HAP-1 (cell line): Measurements from ENCODE around the gene ATL1.
"Not testable (repeated sequence)": the region's sequence is repeated elsewhere in the genome, so short reads cannot be mapped to it uniquely, and the experiment has no call there.

ENCODE experiments used
- DNase-seq, 2 experiments: peaks; one replicate each; pipeline ENCODE4 v3.0.0-alpha.2; 2016 to 2020; ENCODE audit warnings: low spot score in 2 of 2
- H3K27me3 ChIP-seq: fragments of 250-450 bp; sonication (Bioruptor Pico); 2 replicates; pipeline ENCODE4 v1.5.1; 2020; ENCODE audit warnings: low read depth, mild to moderate bottlenecking, moderate library complexity
- H3K36me3 ChIP-seq: fragments of 250-450 bp; sonication (Bioruptor Pico); replicated peaks from 2 replicates; pipeline ENCODE4 v1.5.1; 2020; ENCODE audit warnings: mild to moderate bottlenecking
- H3K4me1 ChIP-seq: fragments of 250-450 bp; sonication (Bioruptor Pico); 2 replicates; pipeline ENCODE4 v1.5.1; 2020; ENCODE audit warnings: mild to moderate bottlenecking
- H3K4me3 ChIP-seq: fragments of 250-450 bp; sonication (Bioruptor Pico); 2 replicates; pipeline ENCODE4 v1.5.1; 2020; ENCODE audit warnings: mild to moderate bottlenecking, moderate library complexity
- H3K9me3 ChIP-seq: fragments of 250-450 bp; sonication (Bioruptor Pico); 2 replicates; pipeline ENCODE4 v1.5.1; 2020; ENCODE audit warnings: mild to moderate bottlenecking, moderate library complexity
- in situ Hi-C: fragments of 300-500 bp; cut with MboI; formaldehyde crosslinking; loops from 3 replicates; pipeline ENCODE4 v1.14.3; 2020; ENCODE audit warnings: low sequenced_read_pairs, inconsistent platforms, mixed read lengths

ATL1 gene

DNA sequence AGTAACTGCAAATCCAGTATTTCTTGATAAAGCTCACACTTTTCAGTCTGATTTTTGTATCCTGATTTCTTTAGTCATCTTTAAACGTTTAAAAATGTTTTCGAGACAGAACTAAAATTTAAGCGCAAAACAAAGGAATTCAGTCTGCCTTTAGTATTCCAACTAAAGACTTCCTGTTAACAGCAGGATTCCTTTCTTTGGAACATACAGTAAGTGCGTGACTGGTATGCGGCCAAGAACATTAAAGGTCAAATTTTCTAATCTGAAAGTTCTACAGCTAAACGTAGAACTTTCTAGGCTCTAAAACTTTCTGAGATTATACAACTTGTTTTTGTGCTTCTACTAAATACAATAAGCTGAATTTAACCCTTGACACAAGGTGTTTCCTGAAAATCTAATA, 98.3 kb downstream of the ATL1 start:
- Histone ChIP-seq H3K27me3 (no peaks in the 10 kb centered on the region), H3K4me1 (peaks cover 17% of the 10 kb centered on the region), H3K4me3 (no peak overlapping the region), H3K36me3 (peaks cover 6% of the 10 kb centered on the region; the same call in 1 of the 2 replicates), H3K9me3 (no peaks in the 10 kb centered on the region)
- DNase-seq, result peak in 1 of 2 experiments; percentile 82
- in situ Hi-C loops, result no loop called here

DNA sequence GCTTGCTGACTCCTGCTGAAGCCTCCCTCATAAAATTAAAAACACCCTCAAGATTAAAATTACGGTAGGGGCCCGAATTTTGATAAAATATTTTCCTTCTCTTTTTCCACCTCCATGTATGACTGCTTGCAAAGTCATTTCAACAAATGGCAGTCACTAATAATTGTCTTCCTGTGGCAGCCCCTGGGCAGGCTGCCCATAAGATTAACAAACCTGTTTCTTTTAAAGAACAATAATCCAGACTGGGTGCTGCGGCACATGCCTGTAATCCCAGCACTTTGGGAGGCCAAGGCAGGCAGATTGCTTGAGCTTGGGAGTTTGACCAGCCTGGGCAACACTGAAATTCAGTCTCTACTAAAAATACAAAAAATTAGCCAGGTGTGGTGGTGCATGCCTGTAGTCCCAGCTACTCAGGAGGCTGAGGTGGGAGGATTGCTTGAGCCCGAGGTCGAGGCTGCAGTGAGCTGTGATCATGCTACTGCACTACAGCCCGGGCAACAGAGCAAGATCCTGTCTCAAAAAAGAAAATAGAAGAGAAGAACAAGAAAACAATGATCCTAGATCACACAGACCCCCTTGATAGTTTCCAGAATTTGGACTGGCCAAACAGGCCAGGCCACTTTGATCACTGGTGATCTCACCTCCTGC, 99.5 kb downstream of the ATL1 start:
- Histone ChIP-seq H3K9me3 (no peaks in the 10 kb centered on the region), H3K4me3 (no peak overlapping the region), H3K4me1 (peaks cover 17% of the 10 kb centered on the region), H3K36me3 (peaks cover 13% of the 10 kb centered on the region; the same call in 1 of the 2 replicates), H3K27me3 (no peaks in the 10 kb centered on the region)
- in situ Hi-C loops, result no loop called here
- DNase-seq, result no peak

DNA sequence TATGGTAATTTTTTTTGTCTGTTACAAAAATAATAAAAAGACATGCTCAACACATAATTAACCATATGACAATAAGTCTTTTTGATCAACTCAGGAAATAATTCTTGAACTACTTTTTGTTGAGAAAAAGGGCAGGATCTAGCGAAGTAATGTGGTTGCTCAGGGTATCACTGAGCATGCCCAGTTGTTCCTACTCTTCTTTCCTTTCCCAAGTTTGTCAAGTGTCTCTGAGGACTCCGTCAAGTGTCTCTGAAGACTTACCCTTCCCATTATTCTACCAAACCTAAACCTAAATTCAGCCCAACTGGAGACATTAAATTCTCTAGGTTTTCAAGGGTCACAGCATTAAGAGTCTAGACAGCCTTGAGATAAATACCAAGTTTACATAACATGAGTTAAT, 104.6 kb downstream of the ATL1 start:
- not testable (repeated sequence) for H3K4me3 ChIP-seq

DNA sequence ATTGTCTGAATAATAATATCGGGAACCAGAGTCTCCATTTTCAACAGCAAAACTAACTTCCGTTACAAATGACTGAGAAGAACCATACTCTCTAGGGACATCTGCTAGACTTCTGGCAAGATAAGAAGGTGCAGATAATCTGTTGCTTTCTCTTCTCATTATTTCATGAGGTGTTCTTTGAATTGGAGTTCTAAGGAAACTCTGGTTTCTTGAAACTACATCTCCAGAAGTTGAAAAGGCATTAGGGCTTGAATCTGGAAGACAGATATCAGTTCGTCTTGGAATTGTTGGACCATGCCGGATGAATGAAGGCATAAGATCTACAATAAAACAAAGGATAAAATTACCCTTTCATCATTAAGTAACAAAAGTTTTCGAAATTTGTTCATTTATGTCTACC, 105.4 kb downstream of the ATL1 start:
- H3K27me3 ChIP-seq, DNase-seq, H3K4me3 ChIP-seq, in situ Hi-C loops, H3K9me3 ChIP-seq: not testable (repeated sequence)
- Histone ChIP-seq H3K4me1 (peaks cover 21% of the 10 kb centered on the region), H3K36me3 (peaks cover 16% of the 10 kb centered on the region)

More for the DNA sequence above, 104.6 kb downstream of the ATL1 start:
- H3K27me3 ChIP-seq, in situ Hi-C loops, DNase-seq, H3K9me3 ChIP-seq: not testable (repeated sequence)
- H3K4me1 ChIP-seq, result peaks cover 13% of the 10 kb centered on the region
- H3K36me3 ChIP-seq, result peaks cover 16% of the 10 kb centered on the region

DNA sequence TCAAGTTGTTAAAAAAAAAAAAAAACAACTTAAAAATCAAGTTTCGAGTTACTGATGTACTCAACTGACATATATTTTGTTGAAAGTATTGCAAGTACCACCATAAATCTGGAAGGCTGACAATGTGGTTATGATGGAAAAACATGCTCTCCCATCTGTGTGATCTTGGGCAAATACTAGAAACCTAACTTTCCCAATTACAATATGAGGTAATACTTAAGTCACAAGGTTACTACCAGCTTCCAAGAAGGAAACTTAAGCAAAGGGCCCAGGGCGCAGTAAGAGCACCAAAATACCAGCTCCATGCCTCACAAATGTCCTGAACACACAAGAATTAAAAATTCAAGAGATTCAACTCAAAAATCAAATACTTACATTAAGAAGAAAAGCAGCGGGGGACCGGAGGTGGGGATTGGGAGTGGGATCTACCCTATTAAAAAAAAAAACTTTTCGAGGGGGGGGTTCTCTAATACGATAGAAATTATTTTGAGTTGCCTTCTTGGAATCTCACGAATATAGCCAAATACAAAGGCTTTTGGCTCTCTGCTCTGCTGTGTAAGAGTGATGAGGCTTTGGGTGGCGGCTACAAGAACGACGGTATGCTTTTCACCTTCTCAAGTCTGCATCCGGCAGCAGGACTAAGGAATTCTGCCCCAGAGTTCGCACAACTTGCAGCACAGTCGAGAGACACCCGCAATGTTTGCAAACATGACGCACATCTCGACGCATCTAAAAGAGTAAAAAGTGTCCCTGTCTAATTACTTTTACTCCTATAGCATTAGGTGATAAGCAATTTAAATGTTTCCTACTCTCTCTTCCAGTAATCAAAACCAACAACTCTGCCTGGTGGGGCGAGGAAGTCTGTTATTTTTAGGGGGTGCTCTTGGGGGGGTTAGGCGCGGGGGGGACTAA, 107.1 kb downstream of the ATL1 start:
- DNase-seq, result peak; percentile 57 to 64
- Histone ChIP-seq H3K36me3 (peaks cover 10% of the 10 kb centered on the region), H3K27me3 (no peaks in the 10 kb centered on the region), H3K4me3 (peak overlapping the region; percentile 63), H3K9me3 (no peaks in the 10 kb centered on the region), H3K4me1 (peaks cover 29% of the 10 kb centered on the region)
- in situ Hi-C loops, result no loop called here

DNA sequence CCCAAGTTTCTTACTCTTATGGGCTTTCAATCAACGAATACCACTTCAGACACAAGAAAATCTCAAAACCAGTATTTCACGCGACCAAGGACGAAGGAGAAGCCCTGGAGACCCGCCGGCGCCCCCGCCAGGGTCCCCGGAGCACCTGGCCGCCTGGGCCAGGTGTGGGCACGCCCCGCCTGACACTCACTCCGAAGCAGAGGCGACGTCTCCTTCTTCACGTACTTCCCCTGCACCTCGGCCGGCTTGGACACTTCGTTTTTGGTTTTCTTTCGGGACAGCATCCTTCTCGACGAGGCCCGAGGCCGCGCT, 107.7 kb downstream of the ATL1 start:
- Histone ChIP-seq H3K4me3 (peak overlapping the region; percentile 63), H3K36me3 (peaks cover 10% of the 10 kb centered on the region), H3K27me3 (no peaks in the 10 kb centered on the region), H3K4me1 (peaks cover 29% of the 10 kb centered on the region), H3K9me3 (no peaks in the 10 kb centered on the region)
- no peak for DNase-seq
- in situ Hi-C loops, result no loop called here

DNA sequence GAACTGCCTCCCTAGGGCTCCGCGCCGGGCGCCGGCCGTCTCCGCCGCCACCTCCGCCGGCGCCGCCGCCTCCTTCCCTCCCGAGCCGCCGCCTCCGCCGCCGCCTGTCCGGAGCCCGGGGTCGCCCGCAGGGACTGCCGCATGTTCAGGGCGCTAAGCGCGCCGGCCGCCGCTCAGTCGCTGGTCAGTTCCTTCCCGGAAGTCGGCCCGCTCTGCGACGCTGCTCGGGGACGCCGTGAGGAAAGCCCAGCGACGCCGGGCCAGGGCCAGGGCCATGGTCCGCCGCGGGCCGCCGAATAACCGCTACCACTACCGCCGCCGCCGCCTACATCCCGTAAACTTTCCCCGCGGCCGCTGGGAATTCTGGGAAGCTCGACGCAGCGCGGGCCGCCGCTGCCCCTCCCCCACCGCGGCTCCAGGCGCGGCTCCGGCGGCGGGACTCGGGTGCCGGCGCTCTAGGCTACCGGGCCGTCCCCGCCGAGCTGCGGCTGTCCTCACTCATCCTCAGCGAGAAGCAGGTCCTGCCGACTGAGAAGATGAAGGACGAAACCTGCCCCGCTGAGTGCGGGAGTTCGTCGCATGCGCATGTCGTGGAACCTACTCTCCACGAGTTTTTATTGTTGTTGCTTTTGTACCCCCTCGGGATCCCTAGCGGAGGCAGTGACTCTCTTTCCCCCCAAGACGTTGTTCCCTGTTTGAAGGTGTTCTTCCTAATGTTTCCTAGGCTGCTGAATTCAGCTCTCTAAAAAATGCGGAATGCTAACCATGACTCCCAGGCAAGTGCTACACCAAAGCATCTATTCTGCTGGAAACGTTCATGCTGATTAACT, 108.3 kb downstream of the ATL1 start, which contains the start of gene SAV1:
Gene SAV1 (minus strand): TSS at position 311 of the 830 bp plus-strand sequence. CDS start 339 bp downstream, outside the sequence.
- Histone ChIP-seq H3K4me1 (peaks cover 29% of the 10 kb centered on the region), H3K36me3 (peaks cover 10% of the 10 kb centered on the region), H3K9me3 (no peaks in the 10 kb centered on the region), H3K27me3 (no peaks in the 10 kb centered on the region), H3K4me3 (peak within 1 kb of the TSS; percentile 63)
- DNase-seq, result peak; percentile 82 to 88
- in situ Hi-C loops, result no loop called here

DNA sequence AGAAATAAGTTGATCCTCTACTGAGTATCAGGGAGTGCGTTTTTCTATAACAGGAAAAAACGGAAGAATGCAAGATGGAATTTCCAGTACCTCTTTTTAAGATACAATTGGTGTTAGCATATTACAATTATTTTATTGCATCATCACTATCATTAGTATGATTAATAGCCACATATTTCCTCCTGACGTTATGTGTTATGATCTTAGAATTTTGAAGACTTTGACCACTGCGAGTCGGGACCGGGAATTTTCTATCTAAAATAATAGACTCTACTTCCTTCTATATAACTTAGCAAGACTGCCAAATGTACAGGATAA, 108.8 kb downstream of the ATL1 start:
- H3K9me3 ChIP-seq, result no peaks in the 10 kb centered on the region
- peaks cover 29% of the 10 kb centered on the region for H3K4me1 ChIP-seq
- H3K36me3 ChIP-seq, result peaks cover 6% of the 10 kb centered on the region; the same call in 1 of the 2 replicates
- peak overlapping the region; percentile 63 for H3K4me3 ChIP-seq
- DNase-seq, result no peak
- in situ Hi-C loops, result no loop called here
- H3K27me3 ChIP-seq, result no peaks in the 10 kb centered on the region

DNA sequence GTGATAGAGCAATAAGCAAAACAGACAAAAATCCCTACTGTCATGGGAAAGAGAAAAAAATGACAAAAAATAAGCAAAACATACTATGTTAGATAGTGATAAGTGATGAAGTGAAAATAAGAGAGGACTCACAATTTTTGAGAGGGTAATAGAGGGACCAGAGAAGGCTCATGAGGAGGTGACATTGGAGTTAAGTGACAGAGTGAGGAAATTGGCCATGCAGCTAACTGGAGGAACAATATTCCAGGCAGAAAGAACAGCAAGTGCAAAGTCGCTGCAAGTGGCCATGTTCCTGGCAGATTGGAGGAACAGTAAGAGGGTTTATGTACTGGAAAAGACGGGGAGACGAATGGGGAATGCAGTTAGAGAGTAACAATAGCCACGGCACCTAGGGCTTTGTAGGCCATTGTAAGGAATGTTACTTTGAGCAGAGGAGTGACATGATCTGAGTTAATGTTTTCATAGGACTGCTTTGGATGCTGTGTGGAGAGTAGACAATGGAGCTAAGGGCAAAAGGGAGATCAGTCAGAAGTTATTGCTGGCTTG, 109.6 kb downstream of the ATL1 start:
- in situ Hi-C loops, result no loop called here
- no peaks in the 10 kb centered on the region for H3K9me3 ChIP-seq
- H3K27me3 ChIP-seq, result no peaks in the 10 kb centered on the region
- H3K4me1 ChIP-seq, result peaks cover 29% of the 10 kb centered on the region
- H3K36me3 ChIP-seq, result peaks cover 4% of the 10 kb centered on the region; the same call in 1 of the 2 replicates
- no peak overlapping the region for H3K4me3 ChIP-seq
- peak; percentile 42 to 52 for DNase-seq

DNA sequence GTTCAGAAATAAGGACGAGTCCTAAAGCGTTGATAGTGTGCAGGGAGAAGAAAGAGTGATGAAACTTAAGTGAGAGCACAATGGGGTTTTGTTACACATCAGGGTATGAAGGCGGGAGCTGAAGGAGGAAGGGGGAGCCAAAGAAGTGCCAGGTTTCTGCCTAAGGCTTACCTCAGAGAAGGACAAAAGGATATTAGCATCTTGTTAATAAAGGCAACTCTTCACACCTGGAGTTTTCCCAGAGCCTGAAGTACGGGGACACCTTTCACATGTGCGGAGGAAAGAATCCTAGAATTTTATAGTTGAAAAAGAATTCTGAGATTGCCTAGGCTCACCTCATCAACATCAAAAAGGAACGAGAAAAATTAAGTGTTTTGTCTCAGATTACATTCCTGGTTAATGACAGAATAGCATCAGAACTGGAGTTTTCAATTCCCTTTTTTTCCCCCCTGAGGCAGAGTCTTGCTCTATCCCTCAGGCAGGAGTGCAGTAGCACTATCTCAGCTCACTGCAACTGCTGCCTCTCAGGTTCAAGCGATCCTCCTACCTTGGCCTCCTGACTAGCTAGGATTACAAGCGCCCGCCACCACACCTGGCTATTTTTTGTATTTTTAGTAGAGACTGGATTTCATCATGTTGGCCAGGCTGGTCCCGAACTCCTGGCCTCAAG, 110.4 kb downstream of the ATL1 start:
- peaks cover 2% of the 10 kb centered on the region; the same call in 1 of the 2 replicates for H3K36me3 ChIP-seq
- no peaks in the 10 kb centered on the region for H3K9me3 ChIP-seq
- in situ Hi-C loops, result no loop called here
- H3K27me3 ChIP-seq, result no peaks in the 10 kb centered on the region
- DNase-seq, result peak; percentile 21 to 32
- H3K4me1 ChIP-seq, result peaks cover 29% of the 10 kb centered on the region
- H3K4me3 ChIP-seq, result no peak overlapping the region

DNA sequence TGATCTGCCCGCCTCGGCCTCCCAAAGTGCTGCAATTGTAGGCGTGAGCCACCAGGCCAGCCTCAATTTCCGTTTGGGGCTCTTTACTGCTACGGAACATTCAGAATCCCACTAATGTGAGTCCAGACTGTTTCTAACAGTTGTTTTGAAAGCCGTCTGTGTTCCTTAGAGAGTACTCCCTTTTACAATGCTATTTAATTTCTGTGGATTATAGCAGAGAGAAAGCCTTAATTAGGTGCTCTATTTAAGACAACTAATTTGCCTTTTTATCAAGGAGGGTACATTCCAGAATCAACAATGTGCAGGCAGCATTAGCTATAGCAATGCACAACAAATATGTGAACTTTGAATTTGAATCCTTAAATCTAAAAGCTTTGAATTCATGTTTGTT, 110.9 kb downstream of the ATL1 start:
- H3K4me3 ChIP-seq, result no peak overlapping the region
- H3K36me3 ChIP-seq, result no peaks in the 10 kb centered on the region
- in situ Hi-C loops, result no loop called here
- H3K9me3 ChIP-seq, result no peaks in the 10 kb centered on the region
- H3K27me3 ChIP-seq, result no peaks in the 10 kb centered on the region
- peak; percentile 51 to 56 for DNase-seq
- peaks cover 27% of the 10 kb centered on the region for H3K4me1 ChIP-seq

DNA sequence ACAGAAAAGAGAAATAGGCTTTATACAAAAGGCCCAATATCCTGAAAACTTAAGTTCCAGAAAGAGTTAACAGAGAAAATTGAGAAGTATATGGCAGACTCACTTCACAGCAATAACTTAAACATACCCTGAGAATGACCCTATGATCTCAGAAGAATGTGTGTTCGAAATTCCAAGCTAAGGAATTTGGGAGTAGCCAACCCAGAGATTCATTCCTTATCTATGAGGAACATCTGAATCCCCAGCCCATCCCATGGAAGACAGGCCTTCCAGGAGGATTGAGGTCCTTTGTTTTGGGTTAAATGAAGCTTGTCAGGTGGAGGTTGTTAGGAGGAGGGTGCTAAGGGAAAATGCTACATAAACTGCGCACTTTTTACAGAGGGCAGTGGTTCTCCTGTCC, 115.7 kb downstream of the ATL1 start:
- H3K9me3 ChIP-seq, result no peaks in the 10 kb centered on the region
- H3K27me3 ChIP-seq, result no peaks in the 10 kb centered on the region
- H3K36me3 ChIP-seq, result no peaks in the 10 kb centered on the region
- H3K4me1 ChIP-seq, result peaks cover 6% of the 10 kb centered on the region
- in situ Hi-C loops, result no loop called here
- DNase-seq, result no peak
- H3K4me3 ChIP-seq, result no peak overlapping the region
